ENCODE measurements around the gene NECTIN2.
"Not testable (repeated sequence)": the region's sequence is repeated elsewhere in the genome, so short reads cannot be mapped to it uniquely, and the experiment has no call there.

NECTIN2 gene

DNA sequence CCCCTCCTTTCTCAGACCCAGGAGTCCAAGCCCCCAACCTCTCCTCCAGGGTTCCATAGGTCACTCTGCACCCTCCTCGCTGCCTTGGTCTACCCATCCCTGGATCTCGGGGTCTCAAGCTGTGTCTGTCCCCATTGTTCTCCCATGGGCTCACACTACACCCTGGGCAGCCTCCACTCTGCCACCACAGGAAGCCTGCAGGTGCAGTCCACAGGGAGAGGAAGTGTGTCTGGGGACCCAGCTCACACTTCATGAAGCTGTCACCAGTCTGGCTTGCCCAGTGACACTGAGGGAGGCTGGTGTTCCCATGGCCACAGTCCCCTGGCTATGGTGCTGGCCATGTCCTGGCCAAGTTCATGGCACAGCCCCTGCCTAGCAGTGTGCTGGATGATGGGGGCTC is 5.3 kb downstream of the NECTIN2 start:
- DNase-seq (ENCODE audit: low read depth in 2 of 2): no peak

GRCh38 chr19:44855606-44856005 is 9.5 kb downstream of the NECTIN2 start:
- DNase-seq (ENCODE audit: low read depth in 2 of 2): no peak

DNA sequence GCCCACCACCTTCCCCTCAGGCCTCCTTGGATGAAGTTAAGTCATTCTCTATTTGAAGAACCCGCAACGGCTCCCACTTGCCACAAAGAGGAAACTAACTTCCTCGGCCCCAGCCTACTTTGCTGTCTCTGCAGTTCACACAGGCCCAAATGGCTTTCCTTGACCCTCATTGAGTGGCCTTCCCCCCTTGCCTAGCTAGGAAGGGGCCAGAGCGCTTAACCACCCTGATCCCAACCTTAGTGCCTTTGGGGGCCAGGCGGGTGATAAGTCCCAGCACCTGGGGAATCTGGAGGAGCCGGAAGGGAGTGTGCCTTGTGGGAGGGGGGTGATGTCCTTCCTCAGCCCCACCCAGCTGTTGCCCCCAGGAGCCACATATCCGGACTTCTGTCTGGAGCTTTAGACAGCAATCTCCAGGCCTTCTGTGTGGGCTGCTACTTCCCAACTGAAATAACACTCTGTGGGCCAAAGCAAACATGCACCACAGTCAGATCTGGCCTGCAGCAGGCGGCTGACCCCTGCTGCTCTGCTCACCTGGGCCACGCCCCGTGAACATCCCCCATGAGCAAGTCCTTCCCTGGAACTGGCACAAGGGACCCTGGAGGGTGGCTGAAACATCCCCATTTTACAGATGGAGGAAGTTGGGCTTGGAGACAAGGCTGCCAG is 10.5 kb downstream of the NECTIN2 start:
- DNase-seq (ENCODE audit: low read depth in 2 of 2): no peak

DNA sequence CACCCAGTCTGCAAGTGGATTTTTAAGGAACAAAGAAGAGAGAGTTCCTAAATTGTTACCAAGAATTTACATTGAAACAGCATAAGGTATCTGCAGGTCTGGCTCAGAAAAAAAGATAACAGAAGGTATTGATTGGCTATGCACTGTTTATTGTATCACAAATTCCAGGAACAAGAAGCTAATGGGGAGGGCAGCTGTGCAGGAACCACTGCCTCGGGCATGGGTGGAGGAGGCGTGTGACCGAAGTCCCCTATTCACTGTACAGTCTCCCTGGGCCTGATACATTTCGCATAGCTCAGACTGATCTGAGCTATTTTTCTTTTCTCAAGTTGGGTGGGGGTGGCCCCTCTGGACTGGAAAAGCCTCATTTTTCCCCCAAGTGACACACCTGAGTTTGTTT is 11.7 kb downstream of the NECTIN2 start:
- DNase-seq (ENCODE audit: low read depth in 2 of 2): no peak

DNA sequence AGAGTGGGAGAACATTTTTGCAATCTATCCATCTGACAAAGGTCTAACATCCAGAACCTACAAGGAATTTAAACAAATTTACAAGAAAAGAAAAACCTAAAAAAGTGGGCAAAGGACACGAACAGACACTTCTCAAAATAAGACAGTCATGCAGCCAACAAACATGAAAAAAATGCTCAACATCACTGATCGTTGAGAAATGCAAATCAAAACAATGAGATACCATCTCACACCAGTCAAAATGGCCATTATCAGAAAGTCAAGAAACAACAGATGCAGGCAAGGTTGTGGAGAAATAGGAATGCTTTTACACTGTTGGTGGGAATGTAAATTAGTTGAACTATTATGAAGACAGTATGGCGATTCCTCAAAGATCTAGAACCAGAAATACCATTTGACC is 15.5 kb downstream of the NECTIN2 start:
- DNase-seq (ENCODE audit: low read depth in 2 of 2): not testable (repeated sequence)

- no peak for DNase-seq (ENCODE audit: low read depth in 2 of 2)
These were observed 17.9 kb downstream of the NECTIN2 start for GRCh38 chr19:44863990-44864389.

DNA sequence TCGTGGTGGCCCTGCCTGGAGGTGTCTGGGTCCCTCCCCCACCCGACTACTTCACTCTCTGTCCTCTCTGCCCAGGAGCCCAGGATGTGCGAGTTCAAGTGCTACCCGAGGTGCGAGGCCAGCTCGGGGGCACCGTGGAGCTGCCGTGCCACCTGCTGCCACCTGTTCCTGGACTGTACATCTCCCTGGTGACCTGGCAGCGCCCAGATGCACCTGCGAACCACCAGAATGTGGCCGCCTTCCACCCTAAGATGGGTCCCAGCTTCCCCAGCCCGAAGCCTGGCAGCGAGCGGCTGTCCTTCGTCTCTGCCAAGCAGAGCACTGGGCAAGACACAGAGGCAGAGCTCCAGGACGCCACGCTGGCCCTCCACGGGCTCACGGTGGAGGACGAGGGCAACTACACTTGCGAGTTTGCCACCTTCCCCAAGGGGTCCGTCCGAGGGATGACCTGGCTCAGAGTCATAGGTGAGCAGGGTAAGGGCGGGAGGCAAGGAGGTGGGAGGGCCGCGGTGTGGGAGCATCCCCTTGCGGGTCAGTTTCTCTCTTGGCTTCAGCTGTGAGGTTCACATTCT is 19.2 kb downstream of the NECTIN2 start:
- DNase-seq (ENCODE audit: low read depth in 2 of 2): no peak

DNA sequence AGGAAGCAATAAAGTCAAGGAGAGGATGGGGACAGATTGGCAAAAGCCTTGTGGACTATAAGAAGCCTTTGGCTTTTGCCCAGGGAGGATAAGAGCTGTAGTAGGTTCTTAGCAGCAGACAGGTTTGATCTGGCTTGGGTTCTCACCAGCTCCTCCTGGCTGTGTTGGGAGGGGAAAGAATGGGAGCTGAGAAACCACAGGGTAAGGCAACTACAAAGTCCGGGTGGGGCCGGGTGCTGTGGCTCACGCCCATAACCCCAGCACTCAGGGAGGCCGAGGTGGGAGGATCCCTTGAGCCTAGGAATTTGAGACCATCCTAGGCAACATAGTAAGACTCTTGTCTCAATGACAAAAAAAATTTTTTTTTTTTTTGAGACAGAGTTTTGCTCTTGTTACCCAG is 20.6 kb downstream of the NECTIN2 start:
- no peak for DNase-seq (ENCODE audit: low read depth in 2 of 2)

- no peak for DNase-seq (ENCODE audit: low read depth in 2 of 2)
These were observed 21.5 kb downstream of the NECTIN2 start for GRCh38 chr19:44867578-44867977.

GRCh38 chr19:44869733-44870470 is 23.8 kb downstream of the NECTIN2 start:
- no peak for DNase-seq (ENCODE audit: low read depth in 2 of 2)

DNA sequence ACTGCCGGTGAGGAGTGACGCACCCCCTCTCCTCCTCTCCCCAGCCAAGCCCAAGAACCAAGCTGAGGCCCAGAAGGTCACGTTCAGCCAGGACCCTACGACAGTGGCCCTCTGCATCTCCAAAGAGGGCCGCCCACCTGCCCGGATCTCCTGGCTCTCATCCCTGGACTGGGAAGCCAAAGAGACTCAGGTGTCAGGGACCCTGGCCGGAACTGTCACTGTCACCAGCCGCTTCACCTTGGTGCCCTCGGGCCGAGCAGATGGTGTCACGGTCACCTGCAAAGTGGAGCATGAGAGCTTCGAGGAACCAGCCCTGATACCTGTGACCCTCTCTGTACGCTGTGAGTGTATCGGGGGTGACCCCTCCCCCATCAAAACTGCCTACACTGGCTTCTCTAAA is 25.7 kb downstream of the NECTIN2 start:
- no peak for DNase-seq (ENCODE audit: low read depth in 2 of 2)

GRCh38 chr19:44872661-44873060 is 26.6 kb downstream of the NECTIN2 start:
- no peak for DNase-seq (ENCODE audit: low read depth in 2 of 2)

- DNase-seq (ENCODE audit: low read depth in 2 of 2): no peak
These were observed 28.2 kb downstream of the NECTIN2 start for GRCh38 chr19:44874317-44874716.

- DNase-seq (ENCODE audit: low read depth in 2 of 2): no peak
These were observed 29.8 kb downstream of the NECTIN2 start for GRCh38 chr19:44875666-44876451.

DNA sequence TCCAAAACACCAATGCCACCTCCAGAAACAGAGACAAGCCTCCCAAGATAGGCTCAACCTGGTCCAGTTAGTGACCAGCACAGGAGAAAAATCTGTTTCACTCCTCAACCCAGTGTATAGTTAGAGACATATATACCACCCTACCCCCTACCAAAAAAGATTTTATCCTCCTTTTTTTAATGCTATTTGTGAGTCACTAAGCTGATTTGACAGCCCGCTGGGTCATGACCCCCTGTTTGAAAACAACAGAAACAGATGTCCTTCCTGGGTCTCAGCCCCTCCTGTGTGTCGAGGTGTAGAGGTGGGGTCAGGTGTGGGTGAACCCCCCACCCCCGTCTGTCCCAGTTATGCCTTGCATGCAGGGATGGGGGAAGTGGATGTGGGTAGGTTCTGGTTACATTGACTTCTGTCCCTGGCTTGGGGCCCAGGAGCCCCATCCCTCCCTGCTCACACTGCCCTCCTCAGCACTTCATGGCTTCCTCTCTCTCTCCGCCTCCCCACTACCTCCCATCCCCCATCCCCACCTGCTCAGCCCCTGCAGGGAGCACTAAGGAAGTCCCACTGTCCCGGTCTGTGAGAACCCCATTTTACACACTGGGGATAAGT is 30.9 kb downstream of the NECTIN2 start:
- DNase-seq (ENCODE audit: low read depth in 2 of 2): no peak

DNA sequence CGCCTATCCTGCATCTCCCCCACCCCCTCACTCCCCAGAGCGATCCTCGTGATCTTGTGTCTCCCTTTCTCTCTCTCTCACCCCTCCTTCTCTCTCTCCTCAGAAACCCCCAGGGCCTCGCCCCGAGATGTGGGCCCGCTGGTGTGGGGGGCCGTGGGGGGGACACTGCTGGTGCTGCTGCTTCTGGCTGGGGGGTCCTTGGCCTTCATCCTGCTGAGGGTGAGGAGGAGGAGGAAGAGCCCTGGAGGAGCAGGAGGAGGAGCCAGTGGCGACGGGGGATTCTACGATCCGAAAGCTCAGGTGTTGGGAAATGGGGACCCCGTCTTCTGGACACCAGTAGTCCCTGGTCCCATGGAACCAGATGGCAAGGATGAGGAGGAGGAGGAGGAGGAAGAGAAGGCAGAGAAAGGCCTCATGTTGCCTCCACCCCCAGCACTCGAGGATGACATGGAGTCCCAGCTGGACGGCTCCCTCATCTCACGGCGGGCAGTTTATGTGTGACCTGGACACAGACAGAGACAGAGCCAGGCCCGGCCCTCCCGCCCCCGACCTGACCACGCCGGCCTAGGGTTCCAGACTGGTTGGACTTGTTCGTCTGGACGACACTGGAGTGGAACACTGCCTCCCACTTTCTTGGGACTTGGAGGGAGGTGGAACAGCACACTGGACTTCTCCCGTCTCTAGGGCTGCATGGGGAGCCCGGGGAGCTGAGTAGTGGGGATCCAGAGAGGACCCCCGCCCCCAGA is 32.2 kb downstream of the NECTIN2 start:
- DNase-seq (ENCODE audit: low read depth in 2 of 2): no peak

GRCh38 chr19:44879309-44880065 is 33.4 kb downstream of the NECTIN2 start:
- DNase-seq (ENCODE audit: low read depth in 2 of 2): no peak

GRCh38 chr19:44882063-44882462 is 36.0 kb downstream of the NECTIN2 start:
- no peak for DNase-seq (ENCODE audit: low read depth in 2 of 2)

DNA sequence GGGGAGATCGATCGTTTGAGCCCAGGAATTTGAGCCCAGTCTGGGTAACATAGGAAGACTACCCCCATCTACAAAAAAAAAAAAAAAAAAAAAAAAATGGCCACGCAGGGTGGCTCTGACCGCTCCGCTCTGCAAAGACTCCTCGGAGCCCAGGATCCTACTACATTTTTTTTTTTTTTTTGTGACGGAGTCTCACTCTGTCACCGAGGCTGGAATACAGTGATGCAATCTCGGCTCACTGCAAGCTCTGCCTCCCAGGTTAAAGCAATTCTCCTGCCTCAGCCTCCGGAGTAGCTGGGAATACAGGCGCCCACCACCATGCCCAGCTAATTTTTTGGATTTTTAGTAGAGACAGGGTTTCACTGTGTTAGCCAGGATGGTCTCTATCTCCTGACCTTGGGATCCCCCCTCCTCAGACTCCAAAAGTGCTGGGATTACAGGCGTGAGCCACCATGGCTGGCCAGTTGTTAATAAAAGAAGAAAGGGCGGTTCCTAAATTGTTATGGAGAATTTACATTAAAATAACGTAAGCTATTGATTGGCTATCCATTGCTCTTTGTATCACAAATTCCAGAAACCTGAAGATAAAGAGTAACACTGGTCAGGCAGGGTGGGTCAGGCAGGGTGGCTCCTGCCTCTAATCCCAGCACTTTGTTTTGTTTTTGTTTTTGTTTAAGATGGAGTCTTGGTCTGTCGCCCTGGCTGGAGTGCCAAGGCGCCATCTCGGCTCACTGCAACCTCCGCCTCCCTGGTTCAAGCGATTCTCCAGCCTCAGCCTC is 36.7 kb downstream of the NECTIN2 start:
- not testable (repeated sequence) for DNase-seq (ENCODE audit: low read depth in 2 of 2)

DNA sequence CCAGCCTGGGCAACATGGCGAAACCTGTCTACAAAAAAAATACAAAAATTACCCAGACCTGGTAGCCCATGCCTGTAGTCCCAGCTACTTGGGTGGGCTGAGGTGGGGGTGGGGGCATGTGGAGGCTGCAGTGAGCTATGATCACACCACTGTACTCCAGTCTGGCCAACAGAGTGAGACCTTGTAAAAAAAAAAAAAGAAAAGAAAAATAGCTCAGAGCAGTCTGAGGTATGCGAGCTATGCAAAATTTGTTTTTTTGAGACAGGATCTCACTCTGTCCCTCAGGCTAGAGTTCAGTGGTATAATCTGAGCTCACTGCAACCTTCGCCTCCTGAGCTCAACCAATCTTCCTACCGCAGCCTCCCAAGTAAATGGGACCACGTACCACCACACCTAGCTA is 37.8 kb downstream of the NECTIN2 start:
- DNase-seq (ENCODE audit: low read depth in 2 of 2): no peak
